ENCODE results near the gene IFNL4.
"Not testable (repeated sequence)": the region's sequence is repeated elsewhere in the genome, so short reads cannot be mapped to it uniquely, and the experiment has no call there.

IFNL4 gene

DNA sequence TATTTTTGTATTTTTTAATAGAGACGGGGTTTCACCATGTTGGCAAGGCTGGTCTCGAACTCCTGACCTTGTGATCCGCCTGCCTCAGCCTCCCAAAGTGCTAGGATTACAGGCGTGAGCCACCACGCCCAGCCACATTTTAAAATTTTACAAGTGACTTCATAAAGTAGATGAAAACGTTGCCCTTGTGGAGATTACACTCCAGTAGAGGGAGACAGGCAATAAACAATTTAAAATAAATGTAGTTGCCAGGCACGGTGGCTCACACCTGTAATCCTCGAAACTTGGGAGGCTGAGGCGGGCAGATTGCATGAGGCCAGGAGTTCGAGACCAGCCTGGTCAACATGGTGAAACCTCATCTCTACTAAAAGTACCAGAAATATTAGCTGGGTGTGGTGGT, 29.5 kb downstream of the IFNL4 start:
- DNase-seq: not testable (repeated sequence)

- DNase-seq: peak; percentile 20
These were observed 30.2 kb downstream of the IFNL4 start for GRCh38 chr19:39218230-39219007.

DNA sequence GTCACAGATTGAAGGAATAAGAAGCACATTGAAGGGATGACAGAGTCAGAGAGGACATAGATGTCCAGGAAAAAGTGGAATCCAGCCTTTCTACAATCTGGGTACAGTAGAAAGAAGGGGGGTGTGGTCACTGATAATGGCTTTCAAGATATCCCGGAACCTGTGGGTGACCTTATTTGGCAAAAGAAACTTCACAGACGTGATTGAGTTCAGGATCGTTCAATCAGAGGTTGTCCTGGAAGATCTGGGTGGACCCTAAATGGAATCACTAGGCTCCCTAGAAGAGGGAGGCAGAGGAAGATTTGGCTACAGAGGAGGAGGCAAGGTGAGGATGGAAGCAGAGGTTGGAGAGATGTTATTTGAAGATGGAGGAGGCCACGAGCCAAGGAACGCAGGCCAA, 31.6 kb downstream of the IFNL4 start:
- DNase-seq: no peak

DNA sequence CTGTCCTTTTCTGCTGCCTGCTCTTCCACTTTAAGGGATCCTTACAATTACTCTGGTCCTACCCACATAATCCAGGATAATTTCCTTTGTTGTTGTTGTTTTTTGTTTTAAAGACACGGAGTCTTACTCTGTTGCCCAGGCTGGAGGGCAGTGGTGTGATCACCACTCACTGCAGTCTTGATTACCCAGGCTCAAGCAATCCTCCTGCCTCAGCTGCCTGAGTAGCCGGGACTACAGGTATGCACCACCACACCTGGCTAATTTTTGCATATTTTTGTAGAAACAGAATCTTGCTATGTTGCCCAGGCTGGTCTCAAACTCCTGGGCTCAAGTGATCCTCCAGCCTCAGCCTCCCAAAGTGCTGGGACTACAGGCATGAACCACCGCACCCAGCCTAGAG, 33.3 kb downstream of the IFNL4 start:
- not testable (repeated sequence) for DNase-seq

DNA sequence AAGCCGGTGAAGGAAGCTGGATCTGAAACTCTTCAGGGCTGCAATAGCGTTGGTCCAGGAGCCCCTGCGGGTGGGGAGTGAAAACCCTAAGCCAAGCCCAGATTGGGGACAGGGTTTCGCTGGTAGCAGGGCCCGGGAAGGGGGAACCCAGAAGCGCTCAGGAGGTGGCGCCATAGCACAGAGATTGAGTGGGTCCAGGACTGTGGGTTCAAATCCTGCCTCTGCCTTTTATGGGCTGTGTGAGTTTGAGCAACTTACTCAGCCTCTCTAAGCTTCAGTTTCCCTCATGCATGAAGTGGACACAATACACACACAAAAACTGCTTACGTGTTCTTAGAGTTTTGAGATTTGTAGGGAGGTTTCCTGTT, 36.3 kb downstream of the IFNL4 start:
- DNase-seq: peak; percentile 62

DNA sequence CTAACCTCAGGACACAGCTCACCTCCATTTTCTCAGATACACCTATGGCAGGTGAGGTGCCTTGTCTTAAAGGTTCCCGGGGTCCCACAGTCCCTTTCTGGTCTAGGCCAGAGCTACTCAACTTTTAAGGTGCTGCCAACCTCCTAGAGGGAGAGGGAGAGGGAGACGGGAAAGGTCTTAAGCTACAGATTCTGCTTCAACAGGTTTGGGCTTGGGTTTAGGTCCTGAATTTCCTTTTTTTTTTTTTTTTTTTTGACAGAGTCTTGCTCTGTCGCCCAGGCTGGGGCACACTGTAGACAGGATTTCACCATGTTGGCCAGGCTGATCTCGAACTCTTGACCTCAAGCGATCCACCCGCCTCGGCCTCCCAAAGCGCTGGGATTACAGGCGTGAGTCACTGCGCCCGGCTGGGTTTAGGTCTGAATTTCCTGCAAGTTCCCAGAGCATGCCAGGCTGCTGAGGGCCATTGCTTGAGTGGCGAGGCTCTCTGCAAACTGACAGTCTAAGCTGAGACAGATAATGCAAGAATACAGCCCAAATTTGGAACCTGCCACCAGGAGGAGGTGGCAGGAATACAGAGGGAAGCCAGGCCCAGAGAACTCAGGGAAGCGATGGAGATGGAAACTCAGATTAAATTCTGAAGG, 36.8 kb downstream of the IFNL4 start:
- no peak for DNase-seq

GRCh38 chr19:39209196-39209595, 39.5 kb downstream of the IFNL4 start:
- DNase-seq: no peak

- DNase-seq: no peak
These were observed 40.4 kb downstream of the IFNL4 start for GRCh38 chr19:39208175-39208795.

GRCh38 chr19:39207293-39207836, 41.3 kb downstream of the IFNL4 start:
- DNase-seq: no peak

- no peak for DNase-seq
These were observed 42.5 kb downstream of the IFNL4 start for GRCh38 chr19:39206122-39206521.

DNA sequence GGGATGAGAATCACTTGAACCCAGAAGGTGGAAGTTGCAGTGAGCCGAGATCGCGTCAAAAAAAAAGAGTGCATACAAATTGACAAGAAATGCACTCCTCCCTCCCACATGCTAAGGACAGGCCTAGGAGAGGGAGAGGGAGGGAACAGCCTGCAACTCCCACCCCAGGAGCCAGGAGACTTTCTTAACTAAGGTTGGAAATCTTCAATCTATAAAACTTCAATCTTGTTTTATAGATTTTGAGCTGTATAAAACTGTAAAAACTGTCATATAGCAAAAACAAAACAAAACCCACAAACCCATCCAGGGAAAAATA, 43.2 kb downstream of the IFNL4 start:
- no peak for DNase-seq

DNA sequence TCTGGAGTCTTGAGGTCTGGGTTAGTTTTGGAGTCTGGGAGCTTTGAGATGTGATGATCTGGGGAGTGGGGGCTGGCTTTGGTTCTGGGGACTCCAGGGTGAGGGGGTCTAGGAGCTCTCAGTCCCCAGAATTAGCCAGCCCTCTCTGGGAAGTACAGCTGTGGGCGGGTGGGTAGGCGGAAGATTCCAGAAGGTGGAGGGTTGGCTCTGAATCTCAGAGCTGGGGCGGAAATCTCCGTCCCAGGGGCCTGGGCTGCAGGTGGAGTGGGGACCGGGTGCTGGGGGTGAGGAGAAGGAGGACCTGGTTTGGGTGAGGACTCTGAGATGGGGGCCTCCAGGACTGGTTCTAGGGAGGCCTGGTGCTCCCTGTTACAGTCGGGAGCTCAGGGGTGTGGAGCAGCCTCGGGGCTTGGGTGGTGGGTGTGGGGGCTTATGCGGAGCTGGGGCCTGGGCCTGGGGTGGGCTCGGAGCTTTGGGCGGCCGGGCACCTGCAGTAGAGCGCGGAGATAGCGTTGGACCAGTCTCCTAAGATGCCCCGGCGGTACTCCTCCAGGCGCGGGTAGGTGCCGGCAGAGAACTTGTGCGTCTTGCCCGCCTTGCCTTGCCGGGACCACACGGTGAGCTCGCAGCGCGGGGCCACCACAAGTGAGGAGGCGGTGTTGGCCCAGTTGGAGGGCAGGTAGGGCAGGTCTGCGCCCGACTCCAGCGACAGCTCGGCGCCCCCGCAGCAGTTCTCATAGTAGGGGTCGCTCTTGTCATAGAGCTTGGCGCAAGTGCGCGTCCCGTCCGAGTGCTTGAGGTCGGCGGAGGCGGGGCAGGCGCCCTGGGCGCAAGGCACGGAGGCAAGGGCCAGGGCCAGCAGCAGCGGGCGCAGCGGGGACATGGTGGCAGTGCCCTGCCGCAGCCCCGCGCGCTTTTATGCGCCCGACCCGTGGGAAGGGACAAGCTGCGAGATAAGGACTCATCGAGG, 45.0 kb downstream of the IFNL4 start, which contains the start of gene SYCN:
Gene SYCN (minus strand): TSS at position 892 of the 970 bp plus-strand sequence. CDS start 9 bp downstream, at position 883.
- DNase-seq: no peak

GRCh38 chr19:39202998-39203355, 45.7 kb downstream of the IFNL4 start:
- no peak for DNase-seq

- DNase-seq: peak; percentile 50
These were observed 47.9 kb downstream of the IFNL4 start for GRCh38 chr19:39200803-39201115.

GRCh38 chr19:39200066-39200802, 48.4 kb downstream of the IFNL4 start:
- DNase-seq: no peak

- peak; percentile 38 for DNase-seq
These were observed 49.6 kb downstream of the IFNL4 start for GRCh38 chr19:39199025-39199424.

GRCh38 chr19:39197808-39198207, 50.8 kb downstream of the IFNL4 start:
- DNase-seq: no peak

- DNase-seq: peak; percentile 27
These were observed 51.6 kb downstream of the IFNL4 start, which contains the start of gene NCCRP1 for GRCh38 chr19:39196860-39197562. NCCRP1 (plus strand) TSS chr19:39196964; CDS start chr19:39196983, 19 bp downstream.

- peak; percentile 25 for DNase-seq
These were observed 52.3 kb downstream of the IFNL4 start for GRCh38 chr19:39196320-39196719.
